Heart left ventricle (tissue), 13 donors: ENCODE results near the gene GAS7.

Source experiments
- POLR2A ChIP-seq, 2 donors: fragments of 450-650 bp; IDR thresholded peaks; one replicate each; pipeline ENCODE4 v1.6.1; 2017; ENCODE audit warnings: antibody characterized with exemption in 2 of 2, mild to moderate bottlenecking in 2 of 2, moderate library complexity in 2 of 2
- TF ChIP-seq, protein P1 (sequence below), 12 donors: fragments of 200-600 bp; sonication (generic) in 4 of 12; IDR thresholded peaks; one replicate each; pipeline versions ENCODE4 v1.5.0 to v1.8.0; 2018 to 2022; ENCODE audit warnings: antibody characterized with exemption in 12 of 12, mild to moderate bottlenecking in 5 of 12
- donor health status: ischemic (EF 13 %, LVEDD 7.1; RV severe dilation, severe dysfunction).
- donor health status: DM: no; HTN: yes; CAD: no.
- donor health status: DM: no; HTN: no; CAD: no.
- donor health status: ischemic (EF 25% LVEDD 6.9; RV normal size, moderate dysfunction).
- donor health status: ischemic (EF 25% LVEDD 5.7; RV mildly dilated, moderate dysfunction).
- donor health status: ischemic (EF 35%, LVEDD 5.7; RV mildly dilated, moderate dysfunction).
- donor health status: nonischemic (EF 11% LVEDD 7.7; RV severe dilation, severe dysfunction).
- donor health status: DM: yes; HTN: yes; CAD: no.
- donor health status: PGD.
- donor health status: ischemic (EF 29% LVEDD 5.4; RV normal size, mild dysfunction).
- donor health status: nonischemic (EF 23%, LVEDD 6.1; RV moderate dilation, normal function).

DNA sequence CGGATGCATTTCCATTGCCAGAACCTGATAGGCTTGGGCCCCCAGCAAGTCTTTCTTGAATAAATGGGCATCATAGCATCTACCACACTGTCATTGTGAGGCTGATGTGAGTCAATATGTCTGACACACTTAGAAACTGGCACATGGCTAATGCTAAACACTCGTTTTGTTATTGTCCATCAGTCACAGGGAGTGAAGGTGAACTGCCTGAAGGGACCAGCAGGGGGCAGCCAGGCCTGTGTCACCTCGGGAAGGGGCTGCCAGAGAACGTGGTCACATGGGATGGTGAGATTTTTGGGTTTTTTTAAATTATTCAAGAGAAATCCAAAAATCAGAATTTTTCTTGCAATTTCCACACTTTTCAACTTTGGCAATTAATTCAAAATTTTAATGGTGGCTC is 292.5 kb downstream of the GAS7 start:
- TF ChIP-seq, protein P1, sequence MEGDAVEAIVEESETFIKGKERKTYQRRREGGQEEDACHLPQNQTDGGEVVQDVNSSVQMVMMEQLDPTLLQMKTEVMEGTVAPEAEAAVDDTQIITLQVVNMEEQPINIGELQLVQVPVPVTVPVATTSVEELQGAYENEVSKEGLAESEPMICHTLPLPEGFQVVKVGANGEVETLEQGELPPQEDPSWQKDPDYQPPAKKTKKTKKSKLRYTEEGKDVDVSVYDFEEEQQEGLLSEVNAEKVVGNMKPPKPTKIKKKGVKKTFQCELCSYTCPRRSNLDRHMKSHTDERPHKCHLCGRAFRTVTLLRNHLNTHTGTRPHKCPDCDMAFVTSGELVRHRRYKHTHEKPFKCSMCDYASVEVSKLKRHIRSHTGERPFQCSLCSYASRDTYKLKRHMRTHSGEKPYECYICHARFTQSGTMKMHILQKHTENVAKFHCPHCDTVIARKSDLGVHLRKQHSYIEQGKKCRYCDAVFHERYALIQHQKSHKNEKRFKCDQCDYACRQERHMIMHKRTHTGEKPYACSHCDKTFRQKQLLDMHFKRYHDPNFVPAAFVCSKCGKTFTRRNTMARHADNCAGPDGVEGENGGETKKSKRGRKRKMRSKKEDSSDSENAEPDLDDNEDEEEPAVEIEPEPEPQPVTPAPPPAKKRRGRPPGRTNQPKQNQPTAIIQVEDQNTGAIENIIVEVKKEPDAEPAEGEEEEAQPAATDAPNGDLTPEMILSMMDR (IDR thresholded peaks at IDR 0.05): peak; percentile 31 to 61 (median 48)
- no peak for TF ChIP-seq POLR2A (IDR thresholded peaks at IDR 0.05)
